Fibroblast of skin of right quadriceps (primary cell): ENCODE data around the gene PEPD.

Experiments used
- DNase-seq: peaks from one replicate; pipeline ENCODE4 v3.0.0-alpha.2; 2013

Gene PEPD

DNA sequence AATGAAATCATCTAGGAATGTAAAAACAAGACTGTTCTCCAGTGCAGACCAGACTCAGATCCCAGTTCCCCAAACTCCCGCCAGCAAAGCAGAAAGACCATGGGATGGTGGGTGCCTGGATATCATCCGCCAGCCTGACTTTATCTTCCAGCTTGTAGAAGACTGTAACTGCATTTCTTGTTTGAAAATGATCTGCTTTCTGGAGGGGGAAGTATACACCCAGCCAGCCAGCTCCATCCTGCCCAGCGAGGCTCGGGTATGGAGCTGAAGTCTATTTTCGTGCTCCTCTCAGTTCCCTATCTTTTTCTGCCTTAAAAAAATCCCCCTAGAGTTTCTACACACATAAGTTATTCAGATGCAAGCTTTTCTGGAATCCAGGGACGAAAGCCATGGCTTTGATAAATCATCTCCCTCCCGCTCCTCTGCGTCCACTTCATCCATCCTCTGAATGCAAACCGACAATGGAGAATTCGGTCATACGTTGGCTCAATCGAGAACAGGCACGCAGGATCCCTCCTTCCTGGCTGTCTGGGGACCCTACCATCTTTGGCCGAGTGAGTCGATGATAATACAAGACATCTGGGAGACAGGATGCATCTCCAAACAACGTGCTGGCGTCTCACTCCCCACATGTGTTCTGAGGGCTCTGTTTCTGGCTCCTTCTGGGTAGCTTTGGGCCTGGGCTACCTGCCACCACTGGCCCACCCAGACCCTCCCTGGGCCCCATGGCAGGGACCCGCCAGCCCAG lies 116.9 kb downstream of the PEPD start:
- no peak for DNase-seq

- DNase-seq: no peak
Measured at GRCh38 chr19:33403973-33404304, 117.7 kb downstream of the PEPD start.

- DNase-seq: no peak
Measured at GRCh38 chr19:33403221-33403972, 118.2 kb downstream of the PEPD start.

DNA sequence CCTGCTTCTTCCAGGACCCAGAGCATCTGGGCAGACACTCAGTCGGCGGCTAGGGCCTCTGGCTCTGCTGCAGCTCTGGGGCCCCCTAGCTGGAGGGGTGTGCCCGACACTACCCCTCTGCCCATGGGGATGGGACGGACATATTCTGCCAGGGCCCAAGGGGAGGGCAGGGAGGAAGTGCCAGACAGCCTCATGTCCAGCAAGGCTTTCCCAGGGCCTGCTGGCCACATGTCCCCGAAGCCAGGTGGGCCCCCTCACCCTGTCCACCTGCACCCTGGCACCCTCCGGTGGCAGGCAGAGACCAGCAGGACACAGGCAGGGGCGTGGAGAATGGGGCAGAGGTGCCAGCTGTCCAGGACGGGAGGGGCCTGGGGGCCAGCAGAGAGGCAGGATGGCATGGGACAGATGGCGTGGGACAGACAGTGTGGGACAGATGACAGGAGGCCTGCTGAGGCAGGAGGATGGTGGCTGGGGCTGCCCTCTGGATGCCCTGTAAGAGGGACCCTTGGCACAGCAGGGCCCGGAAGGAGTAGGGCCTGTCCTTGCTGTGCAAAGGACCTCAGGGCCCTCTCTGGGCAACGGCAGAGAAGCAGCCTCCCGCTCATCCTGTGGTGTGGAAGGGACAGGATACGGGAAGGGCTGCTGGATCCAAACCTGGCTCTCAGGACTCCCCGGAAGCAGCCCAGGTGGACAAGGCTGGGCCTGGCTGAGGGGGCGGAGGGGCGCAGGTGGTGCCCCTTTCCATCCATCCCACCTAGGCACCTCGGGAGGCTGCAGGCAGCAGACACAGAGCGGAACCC lies 119.0 kb downstream of the PEPD start:
- DNase-seq: no peak

GRCh38 chr19:33401683-33402420 lies 119.7 kb downstream of the PEPD start:
- no peak for DNase-seq

DNA sequence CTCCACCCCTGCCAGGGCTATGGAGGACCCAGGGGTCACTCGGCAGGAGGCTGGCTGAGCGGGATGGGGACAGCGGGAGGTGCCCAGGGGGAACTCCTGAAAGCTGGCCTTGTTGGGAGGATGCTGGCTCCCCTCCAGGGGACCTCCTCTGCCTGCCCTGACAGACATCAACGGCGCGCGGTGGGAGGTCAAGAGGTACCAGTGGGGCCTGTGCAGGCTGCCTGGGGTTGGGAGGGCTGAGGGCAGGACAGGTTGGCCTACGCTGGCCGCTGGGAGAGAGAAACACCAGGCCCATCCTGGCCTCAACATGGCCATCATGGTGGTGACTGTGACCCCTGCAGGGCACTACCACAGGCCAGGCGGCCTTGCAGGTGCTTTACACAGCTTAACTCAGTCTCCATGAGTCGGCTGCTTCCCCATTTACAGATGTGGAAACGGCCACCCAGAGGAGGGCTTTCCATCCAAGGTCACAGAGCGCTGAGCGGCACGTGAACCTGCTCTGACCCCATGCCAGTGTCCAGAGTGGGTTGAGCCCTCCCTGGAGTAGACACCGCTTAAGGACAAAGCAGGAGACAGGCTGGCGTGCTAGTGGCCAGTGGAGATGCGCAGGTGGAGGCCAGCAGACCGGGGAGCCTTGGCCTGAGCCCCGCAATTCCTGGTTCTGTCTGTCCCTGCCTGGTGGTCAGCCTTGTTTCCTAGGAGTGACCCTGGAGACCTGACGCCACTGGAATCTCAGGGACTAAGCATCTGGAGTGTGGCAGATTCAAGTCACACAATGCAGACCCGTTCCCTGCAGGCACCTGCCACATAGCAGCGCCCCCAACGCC lies 120.5 kb downstream of the PEPD start:
- no peak for DNase-seq

DNA sequence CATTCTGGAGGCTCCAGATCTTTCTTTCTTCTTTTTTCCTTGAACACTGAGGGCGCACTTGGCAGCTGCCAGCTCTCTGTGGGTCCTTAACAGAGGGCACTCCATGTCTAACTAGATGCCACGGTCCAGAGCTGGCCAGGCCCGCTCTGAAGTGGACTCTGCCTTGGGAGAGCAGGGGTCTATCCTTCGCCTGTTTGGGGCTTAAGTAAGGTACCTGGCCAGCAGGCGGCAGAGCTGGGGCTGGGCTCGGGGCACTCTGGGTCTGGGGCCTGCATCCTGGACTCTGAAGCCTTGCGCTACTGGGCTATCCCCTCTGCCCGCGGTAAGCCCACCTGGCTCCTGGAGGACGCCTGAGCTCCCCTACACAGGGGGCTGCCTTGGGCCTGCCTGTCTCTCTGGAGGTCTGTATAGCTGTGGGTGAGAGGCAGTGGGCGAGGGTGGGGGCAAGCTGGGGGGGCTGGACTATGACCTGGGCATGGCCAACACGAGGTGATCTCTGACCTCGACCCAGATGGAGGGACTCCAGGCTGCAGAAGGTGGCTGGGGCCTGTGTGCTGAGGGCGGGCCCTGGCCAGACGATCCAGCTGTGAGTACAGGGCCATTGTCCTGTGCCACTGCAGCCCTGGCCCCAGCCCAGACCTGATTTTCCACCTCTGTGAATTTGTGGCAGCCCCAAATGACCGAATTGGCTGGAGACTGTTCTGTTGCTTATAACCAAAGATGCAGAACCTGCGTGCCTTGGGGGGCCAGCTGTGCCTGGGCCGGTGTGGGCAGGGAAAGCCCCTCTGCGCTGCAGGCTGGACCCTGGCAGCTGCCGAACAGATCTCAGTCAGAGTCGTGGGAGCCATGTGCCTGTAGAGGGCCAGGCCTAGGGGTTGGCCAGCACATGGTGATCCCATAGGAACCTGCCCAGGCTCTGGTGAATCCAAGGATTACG lies 121.6 kb downstream of the PEPD start:
- DNase-seq: no peak

- no peak for DNase-seq
Measured at GRCh38 chr19:33399081-33399744, 122.4 kb downstream of the PEPD start.

GRCh38 chr19:33398361-33399060 lies 123.1 kb downstream of the PEPD start:
- DNase-seq: no peak

DNA sequence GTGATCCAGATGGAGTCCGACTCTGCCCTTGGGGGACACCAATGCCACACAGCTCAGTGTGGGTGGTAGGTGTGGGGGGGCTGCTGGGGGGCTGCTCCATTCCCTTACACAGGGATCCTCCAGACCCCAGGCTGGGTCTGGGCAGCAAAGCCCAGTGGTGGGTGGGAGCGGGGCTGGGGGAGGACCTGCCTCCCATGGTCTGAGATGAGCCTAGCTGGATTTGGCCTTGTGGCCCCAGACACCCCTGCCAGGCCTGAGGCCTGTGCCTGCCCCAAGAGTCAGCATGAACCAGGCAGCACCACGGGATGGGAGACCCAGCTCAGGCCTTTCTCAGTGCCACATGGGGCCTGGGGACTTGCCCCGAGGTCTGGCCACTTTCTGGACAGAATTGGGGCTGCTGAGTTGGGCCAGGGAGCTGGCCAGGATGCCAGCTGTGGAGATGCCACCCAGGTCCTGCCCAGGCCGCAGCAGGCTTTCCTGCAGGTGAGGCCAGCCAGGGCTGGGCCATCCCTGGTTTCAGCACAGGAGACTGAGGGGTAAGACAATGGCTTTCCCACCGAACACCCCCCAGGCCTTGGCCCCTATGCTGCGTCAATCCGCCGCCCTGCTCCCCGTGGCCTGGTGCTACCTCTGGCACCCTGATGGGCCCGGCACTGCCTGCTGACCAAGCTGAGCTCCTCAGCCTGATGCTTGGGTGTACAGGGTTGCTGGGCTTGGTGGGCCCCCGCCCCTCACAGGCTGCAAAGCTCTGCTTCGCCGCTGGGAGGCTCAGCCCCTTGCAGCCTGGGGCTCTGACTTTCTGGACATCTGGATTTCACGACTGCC lies 123.8 kb downstream of the PEPD start:
- DNase-seq: no peak

DNA sequence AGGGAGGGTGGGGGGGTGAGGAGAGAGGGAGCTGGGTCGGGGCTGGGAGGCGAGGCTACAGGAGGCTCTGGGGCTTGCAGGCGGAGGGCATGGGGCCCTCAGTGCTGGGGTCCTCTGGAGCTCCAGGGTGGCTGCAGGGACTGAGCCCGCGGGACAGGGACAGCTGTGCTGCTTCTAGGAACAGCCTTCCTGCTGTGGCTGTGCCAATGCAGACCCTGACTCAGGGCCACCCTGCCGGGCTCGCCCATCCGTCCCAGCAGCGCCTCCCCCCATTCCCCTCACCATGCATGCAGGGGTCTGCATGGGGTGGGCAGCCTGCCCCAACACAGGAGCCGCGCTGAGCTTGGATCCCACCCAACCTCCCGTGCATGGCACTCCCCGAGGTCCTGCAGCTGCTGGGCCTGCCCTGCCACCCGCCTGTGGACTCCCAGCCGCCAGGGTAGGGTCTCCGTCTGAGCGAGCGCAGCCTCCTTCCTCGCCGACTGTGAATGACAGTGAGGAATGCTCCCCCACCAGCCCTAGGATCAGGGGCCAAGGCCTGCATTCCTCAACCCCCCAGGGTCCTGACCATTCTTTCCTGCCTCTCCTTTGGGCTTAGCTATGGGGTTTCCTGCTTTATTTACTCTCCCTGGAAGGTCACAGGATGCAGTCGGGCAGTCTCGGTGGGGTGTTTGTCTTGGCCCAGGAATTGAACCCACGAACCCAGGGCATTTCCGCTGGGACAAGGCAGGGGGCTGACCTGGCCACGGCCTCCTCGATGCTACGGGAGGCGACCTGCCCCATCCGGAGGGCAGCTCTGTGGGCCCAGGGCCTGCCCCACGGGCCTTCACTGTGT lies 124.7 kb downstream of the PEPD start:
- no peak for DNase-seq

- DNase-seq: no peak
Measured at GRCh38 chr19:33395561-33396550, 125.7 kb downstream of the PEPD start.

GRCh38 chr19:33394723-33395560 lies 126.6 kb downstream of the PEPD start:
- no peak for DNase-seq

DNA sequence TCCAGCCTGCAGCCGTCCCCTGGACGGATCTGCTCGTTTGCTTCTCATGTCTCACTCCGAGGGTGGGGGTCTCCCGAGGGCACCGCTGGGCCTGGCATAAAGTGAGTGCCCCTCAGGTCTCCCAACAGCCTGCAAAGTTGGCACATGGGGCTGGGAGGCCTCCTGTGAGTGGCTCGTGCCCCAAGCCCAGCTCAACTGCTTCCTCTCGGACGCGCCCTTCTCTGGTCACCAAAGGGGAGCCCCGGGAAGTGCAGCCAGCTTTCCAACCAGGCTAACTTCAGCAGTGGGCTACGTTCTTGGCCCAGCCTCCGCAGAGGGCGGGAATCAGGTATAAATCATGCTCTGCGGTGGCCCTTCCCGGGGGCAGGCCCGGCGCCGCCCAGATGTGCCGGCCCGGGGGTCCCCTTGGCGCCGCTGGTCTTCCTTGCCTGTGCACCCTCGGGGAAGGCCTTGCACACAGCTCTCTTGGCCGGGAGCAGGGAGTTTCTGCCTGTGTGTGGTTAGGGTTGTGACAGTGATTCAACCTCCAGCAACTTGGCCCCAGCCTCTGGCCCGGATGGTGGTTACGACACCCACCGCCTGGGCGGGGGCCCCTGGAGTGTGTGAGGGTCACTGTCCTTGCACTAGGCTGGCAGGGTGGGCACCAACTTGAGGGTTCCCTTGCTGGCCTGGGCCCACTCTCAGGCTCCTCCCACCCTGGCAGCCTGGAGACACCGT lies 127.4 kb downstream of the PEPD start:
- peak; percentile 72 for DNase-seq
